ENCODE data around the gene PPP1R9B. TPM values are rescaled to one million over a fixed set of nuclear protein-coding genes. Genes with fewer than 3 reads are reported as not detected.

Gene PPP1R9B
- total RNA-seq, 1 experiment from 2014 or later, result 23.0 TPM

- Histone ChIP-seq H3K27me3 (ENCODE audit: insufficient read depth, low read length) (no peaks in the 10 kb centered on the region), H3K56ac (ENCODE audit: insufficient read length, low read depth, low read length) (no peak overlapping the region), H3K27ac (ENCODE audit: insufficient read length, low read depth, low read length) (no peak overlapping the region), H4K91ac (ENCODE audit: insufficient read length, low read depth, low read length) (no peak overlapping the region), H3K79me1 (ENCODE audit: insufficient read depth, low read depth, low read length, poor library complexity, severe bottlenecking) (no peaks in the 10 kb centered on the region), H3K18ac (ENCODE audit: insufficient read length, low read depth, low read length) (no peak overlapping the region), H3K23ac (ENCODE audit: insufficient read length, low read depth, low read length) (no peak overlapping the region), H3K4me2 (ENCODE audit: insufficient read depth, insufficient read length, low read length) (no peak overlapping the region), H2BK5ac (ENCODE audit: insufficient read length, low read length) (no peak overlapping the region), H2BK20ac (ENCODE audit: low read depth, low read length, poor library complexity, severe bottlenecking) (no peak overlapping the region), H3K79me2 (ENCODE audit: insufficient read depth, low read length) (no peaks in the 10 kb centered on the region), H4K8ac (replicated peaks; ENCODE audit: insufficient read length, low read depth, low read length) (no peak overlapping the region), H3K23me2 (ENCODE audit: insufficient read length, low read depth, low read length, poor library complexity, severe bottlenecking) (no peaks in the 10 kb centered on the region), H3K9ac (ENCODE audit: extremely low read depth, insufficient read length, low read length) (no peak overlapping the region), H3K4ac (ENCODE audit: low read depth, low read length) (no peak overlapping the region), H3K4me1 (ENCODE audit: insufficient read depth, low read length) (no peaks in the 10 kb centered on the region), H3K14ac (ENCODE audit: insufficient read depth, low read length) (no peak overlapping the region), H2BK12ac (ENCODE audit: insufficient read length, low read depth, low read length) (no peak overlapping the region), H2AK5ac (ENCODE audit: insufficient read length, low read length) (no peak overlapping the region), H4K5ac (ENCODE audit: insufficient read length, low read depth, low read length) (no peak overlapping the region), H2AFZ (ENCODE audit: low read length) (no peak overlapping the region), H3K9me3 (ENCODE audit: control insufficient read depth, low read depth, low read length) (no peaks in the 10 kb centered on the region), H4K20me1 (ENCODE audit: control insufficient read depth, insufficient read depth, insufficient read length) (no peaks in the 10 kb centered on the region), H2BK15ac (ENCODE audit: low read depth, low read length) (no peak overlapping the region), H3T11ph (ENCODE audit: low read length) (no peak overlapping the region), H2BK120ac (ENCODE audit: low read depth, low read length, poor library complexity, severe bottlenecking) (no peak overlapping the region)
- no peaks in the 10 kb centered on the region; a peak in 1 of 5 replicates for H3K9me3 Mint-ChIP-seq
- H3K27me3 Mint-ChIP-seq (ENCODE audit: low read depth), result no peaks in the 10 kb centered on the region
- DNase-seq, result no peak
- H3K4me3 Mint-ChIP-seq, result no peak overlapping the region
- no CpG with 5 or more reads among the region's 19 CpGs for WGBS (ENCODE audit: extremely low coverage, insufficient read length, low lambda C conversion rate)
- TF ChIP-seq CTCF (conservative IDR thresholded peaks at IDR 0.05), result no peak
- H3K36me3 Mint-ChIP-seq (ENCODE audit: insufficient read depth in 1 of 3, low read depth in 3 of 3), result no peaks in the 10 kb centered on the region
- H3K27ac Mint-ChIP-seq, result no peak overlapping the region; a peak in 1 of 7 replicates
- peaks cover 0 to 8% of the 10 kb centered on the region in 2 experiments; a peak in 2 of 4 replicates for H3K4me1 Mint-ChIP-seq
Measured at GRCh38 chr17:50087912-50088405, 62.5 kb downstream of the PPP1R9B start.
